ENCODE data around the gene DEPP1. TPM values are rescaled to one million over a fixed set of nuclear protein-coding genes. Genes with fewer than 3 reads are reported as not detected.

Gene DEPP1
- total and polyA plus RNA-seq, 2 of the 13 experiments (the other 11 are each of a cell fraction or from before 2014, with no cell fraction given) = 14.8 to 270 TPM

- no peak for TF ChIP-seq ZBTB44 (CRISPR knock-in tag; IDR thresholded peaks at IDR 0.05)
- peak; percentile 78 for TF ChIP-seq FOSL2 (CRISPR knock-in tag; IDR thresholded peaks at IDR 0.05)
- TF ChIP-seq HOXD1 (CRISPR knock-in tag; IDR thresholded peaks at IDR 0.05) = 0 out of 2 replicates have a peak, but pooled peaks have one; percentile 34
- peak; percentile 91; the same call in 1 of the 2 replicates for TF ChIP-seq ZSCAN5A (CRISPR knock-in tag; IDR thresholded peaks at IDR 0.05; ENCODE audit: borderline replicate concordance)
- peak; percentile 59; the same call in 1 of the 2 replicates for TF ChIP-seq ZNF225 (CRISPR knock-in tag; IDR thresholded peaks at IDR 0.05)
- TF ChIP-seq AKNA (CRISPR knock-in tag; IDR thresholded peaks at IDR 0.05; ENCODE audit: borderline replicate concordance) = no peak
- TF ChIP-seq ZNF362 (CRISPR knock-in tag; IDR thresholded peaks at IDR 0.05; ENCODE audit: borderline replicate concordance) = no peak
- TF ChIP-seq SCMH1 (CRISPR knock-in tag; IDR thresholded peaks at IDR 0.05; ENCODE audit: borderline replicate concordance) = no peak
- TF ChIP-seq TEAD3 (CRISPR knock-in tag; optimal IDR thresholded peaks at IDR 0.05; ENCODE audit: borderline replicate concordance) = peak; percentile 96
- no peak; the same call in 1 of the 2 replicates for TF ChIP-seq ELF1 (CRISPR knock-in tag; IDR thresholded peaks at IDR 0.05)
- 0 out of 2 replicates have a peak, but pooled peaks have one; percentile 63 for TF ChIP-seq NFAT5 (CRISPR knock-in tag; IDR thresholded peaks at IDR 0.05)
- TF ChIP-seq ZNF160 (CRISPR knock-in tag; IDR thresholded peaks at IDR 0.05) = no peak
- TF ChIP-seq ZNF766 (CRISPR knock-in tag; IDR thresholded peaks at IDR 0.05; ENCODE audit: borderline replicate concordance) = no peak; the same call in 1 of the 2 replicates
- no peak for TF ChIP-seq RFX1 (IDR thresholded peaks at IDR 0.05)
These were observed 43.2 kb downstream of the DEPP1 start (continued) for GRCh38 chr10:44935201-44935965.
